Caco-2 (cell line): Measurements from ENCODE around the gene WWC2. TPM values are rescaled to one million over a fixed set of nuclear protein-coding genes. Genes with fewer than 3 reads are reported as not detected.

ENCODE experiments used
- BruUV-seq: library from RNA; stranded (reverse); fragments of 400-500 nt; replicated peaks from 2 replicates; lab custom pipeline; 2021; lab: Mats Ljungman, UMichigan
- CTCF ChIA-PET: fragments of 300-600 bp; sonication (Branson Sonifier 250); formaldehyde crosslinking; loops from one replicate; lab custom pipeline; 2022; ENCODE audit warnings: antibody characterized with exemption; lab: Charles Lee
- POLR2A ChIA-PET: fragments of 300-600 bp; sonication (Branson Sonifier 250); formaldehyde crosslinking; loops from one replicate; lab custom pipeline; 2022; ENCODE audit warnings: antibody characterized with exemption; lab: Charles Lee
- DNase-seq, 2 experiments: peaks; one replicate each; pipeline versions ENCODE4 v3.0.0 to v3.0.0-alpha.2; 2020 to 2022
- H3K27me3 ChIP-seq: replicated peaks from 2 replicates; pipeline ENCODE4 v1.6.0; 2011; ENCODE audit warnings: low read length; ENCODE audit not compliant: control insufficient read depth, insufficient read depth
- H3K36me3 ChIP-seq: 2 replicates; pipeline ENCODE4 v1.5.1; 2011; ENCODE audit warnings: low read length; ENCODE audit not compliant: control insufficient read depth, insufficient read depth
- H3K4me1 ChIP-seq: fragments of 250-450 bp; sonication (Bioruptor Pico); 2 replicates; pipeline ENCODE4 v1.5.1; 2020; ENCODE audit warnings: mild to moderate bottlenecking
- H3K4me3 ChIP-seq: 2 replicates; pipeline ENCODE4 v1.5.1; 2011; ENCODE audit warnings: low read depth, mild to moderate bottlenecking, control low read depth, low read length
- H3K9me3 ChIP-seq: fragments of 250-450 bp; sonication (Bioruptor Pico); 2 replicates; pipeline ENCODE4 v1.5.1; 2020; ENCODE audit warnings: mild to moderate bottlenecking, moderate library complexity
- H3K27ac Mint-ChIP-seq: one replicate; pipeline ENCODE4 v1.8.0; 2022; ENCODE audit warnings: mixed read lengths; ENCODE audit not compliant: unreplicated experiment
- H3K27me3 Mint-ChIP-seq: one replicate; pipeline ENCODE4 v1.8.0; 2022; ENCODE audit warnings: mixed read lengths; ENCODE audit not compliant: insufficient read depth, unreplicated experiment
- H3K36me3 Mint-ChIP-seq: one replicate; pipeline ENCODE4 v1.8.0; 2022; ENCODE audit warnings: mild to moderate bottlenecking, mixed read lengths; ENCODE audit not compliant: insufficient read depth, unreplicated experiment
- H3K4me1 Mint-ChIP-seq: one replicate; pipeline ENCODE4 v1.8.0; 2022; ENCODE audit warnings: low read depth, mixed read lengths; ENCODE audit not compliant: unreplicated experiment
- H3K4me3 Mint-ChIP-seq: one replicate; pipeline ENCODE4 v1.8.0; 2022; ENCODE audit warnings: mild to moderate bottlenecking, moderate library complexity, mixed read lengths; ENCODE audit not compliant: unreplicated experiment
- H3K9me3 Mint-ChIP-seq: one replicate; pipeline ENCODE4 v1.8.0; 2022; ENCODE audit warnings: mixed read lengths; ENCODE audit not compliant: unreplicated experiment
- CTCF ChIP-seq, 2 experiments: fragments of 200-600 bp in 1 of 2; IDR thresholded peaks; 1 replicate in 1 of 2; 2 replicates in 1 of 2; pipeline versions ENCODE4 v1.5.1 to v1.8.0; 2011 to 2022; ENCODE audit warnings: antibody characterized with exemption in 1 of 2, control low read depth in 1 of 2, inconsistent platforms in 1 of 2, low read depth in 1 of 2, low read length in 1 of 2, mild to moderate bottlenecking in 1 of 2, moderate library complexity in 1 of 2; ENCODE audit not compliant: insufficient read depth in 1 of 2, severe bottlenecking in 1 of 2, unreplicated experiment in 1 of 2
- intact Hi-C: fragments of 100-400 bp; cut with micrococcal nuclease; formaldehyde crosslinking; loops from one replicate; pipeline ENCODE4 v1.10.0; 2022; ENCODE audit not compliant: unreplicated experiment
- total RNA-seq: library from RNA; stranded (reverse); gene quantifications from 2 replicates; pipeline ENCODE4 v1.2.3, GENCODE V29; 2022

WWC2 gene
- total RNA-seq, 1 experiment from 2014 or later: 126 TPM

- peaks cover 6% of the 10 kb centered on the region for H3K4me1 Mint-ChIP-seq
- Histone ChIP-seq H3K9me3 (no peaks in the 10 kb centered on the region), H3K4me1 (no peaks in the 10 kb centered on the region), H3K36me3 (no peaks in the 10 kb centered on the region), H3K4me3 (no peak overlapping the region), H3K27me3 (no peaks in the 10 kb centered on the region)
- ChIA-PET CTCF (no interaction called here), POLR2A (no interaction called here)
- H3K9me3 Mint-ChIP-seq: no peaks in the 10 kb centered on the region
- DNase-seq: no peak
- no TSS peak for BruUV-seq
- H3K4me3 Mint-ChIP-seq: no peak overlapping the region
- H3K27ac Mint-ChIP-seq: no peak overlapping the region
- peaks cover 39% of the 10 kb centered on the region for H3K36me3 Mint-ChIP-seq
- no peak for TF ChIP-seq CTCF (IDR thresholded peaks at IDR 0.05; ENCODE audit: insufficient read depth in 1 of 2, low read depth in 1 of 2, low read length in 1 of 2, severe bottlenecking in 1 of 2, unreplicated experiment in 1 of 2)
- no peaks in the 10 kb centered on the region for H3K27me3 Mint-ChIP-seq
- intact Hi-C loops: no loop called here
Measured at GRCh38 chr4:183213996-183214395, 114.9 kb downstream of the WWC2 start.

GRCh38 chr4:183214912-183215488, 115.9 kb downstream of the WWC2 start:
- TF ChIP-seq CTCF (IDR thresholded peaks at IDR 0.05; ENCODE audit: insufficient read depth in 1 of 2, low read depth in 1 of 2, low read length in 1 of 2, severe bottlenecking in 1 of 2, unreplicated experiment in 1 of 2): no peak
- Mint-ChIP-seq H3K9me3 (no peaks in the 10 kb centered on the region), H3K27me3 (no peaks in the 10 kb centered on the region), H3K4me1 (peaks cover 6% of the 10 kb centered on the region), H3K36me3 (peaks cover 37% of the 10 kb centered on the region), H3K27ac (no peak overlapping the region), H3K4me3 (no peak overlapping the region)
- intact Hi-C loops: no loop called here
- DNase-seq: no peak
- no peaks in the 10 kb centered on the region for H3K36me3 ChIP-seq
- ChIA-PET CTCF (no interaction called here), POLR2A (no interaction called here)
- no peaks in the 10 kb centered on the region for H3K9me3 ChIP-seq
- BruUV-seq: no TSS peak
- H3K27me3 ChIP-seq: no peaks in the 10 kb centered on the region
- H3K4me3 ChIP-seq: no peak overlapping the region
- no peaks in the 10 kb centered on the region for H3K4me1 ChIP-seq

DNA sequence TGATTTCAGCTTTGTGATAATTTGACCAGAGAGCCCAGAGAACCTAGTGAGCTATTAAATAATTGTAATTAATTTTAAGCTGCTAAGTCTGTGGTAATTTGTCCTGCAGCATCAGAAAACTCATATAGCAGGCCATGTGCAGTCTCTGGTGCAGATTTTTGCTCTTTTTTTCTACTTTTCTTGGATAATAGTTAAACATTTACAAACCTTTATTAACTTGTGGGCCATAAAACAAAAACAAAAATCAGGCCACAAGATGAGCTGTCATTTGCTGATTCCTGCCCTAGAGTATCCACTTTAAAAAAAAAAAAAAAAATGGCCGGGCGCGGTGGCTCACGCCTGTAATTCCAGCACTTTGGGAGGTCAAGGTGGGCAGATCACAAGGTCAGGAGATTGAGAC, 121.2 kb downstream of the WWC2 start:
- no peak for TF ChIP-seq CTCF (IDR thresholded peaks at IDR 0.05; ENCODE audit: insufficient read depth in 1 of 2, low read depth in 1 of 2, low read length in 1 of 2, severe bottlenecking in 1 of 2, unreplicated experiment in 1 of 2)
- no peak overlapping the region for H3K27ac Mint-ChIP-seq
- H3K9me3 ChIP-seq: no peaks in the 10 kb centered on the region
- no peaks in the 10 kb centered on the region for H3K9me3 Mint-ChIP-seq
- no peaks in the 10 kb centered on the region for H3K27me3 Mint-ChIP-seq
- POLR2A ChIA-PET: interaction anchor here (0.7 kb wide), 1 partner anchor 29 kb away, joined by 5 read pairs; no protein-coding TSS in a partner anchor
- no peak overlapping the region for H3K4me3 Mint-ChIP-seq
- no peaks in the 10 kb centered on the region for H3K27me3 ChIP-seq
- intact Hi-C loops: no loop called here
- peaks cover 6% of the 10 kb centered on the region for H3K4me1 Mint-ChIP-seq
- H3K36me3 ChIP-seq: no peaks in the 10 kb centered on the region
- BruUV-seq: no TSS peak
- no peak for DNase-seq
- H3K36me3 Mint-ChIP-seq: peaks cover 39% of the 10 kb centered on the region
- CTCF ChIA-PET: interaction anchor here (0.7 kb wide), 1 partner anchor 42 kb away, joined by 7 read pairs; no protein-coding TSS in a partner anchor
- no peak overlapping the region for H3K4me3 ChIP-seq
- no peaks in the 10 kb centered on the region for H3K4me1 ChIP-seq
